NCI-H1105 (cell line): ENCODE results near the gene CDY2B.
"Not testable (repeated sequence)": the region's sequence is repeated elsewhere in the genome, so short reads cannot be mapped to it uniquely, and the experiment has no call there.

Source experiments
- DNase-seq: peaks from one replicate; lab custom pipeline; 2025; lab: John Stamatoyannopoulos, UW

The CDY2B gene, protein sequence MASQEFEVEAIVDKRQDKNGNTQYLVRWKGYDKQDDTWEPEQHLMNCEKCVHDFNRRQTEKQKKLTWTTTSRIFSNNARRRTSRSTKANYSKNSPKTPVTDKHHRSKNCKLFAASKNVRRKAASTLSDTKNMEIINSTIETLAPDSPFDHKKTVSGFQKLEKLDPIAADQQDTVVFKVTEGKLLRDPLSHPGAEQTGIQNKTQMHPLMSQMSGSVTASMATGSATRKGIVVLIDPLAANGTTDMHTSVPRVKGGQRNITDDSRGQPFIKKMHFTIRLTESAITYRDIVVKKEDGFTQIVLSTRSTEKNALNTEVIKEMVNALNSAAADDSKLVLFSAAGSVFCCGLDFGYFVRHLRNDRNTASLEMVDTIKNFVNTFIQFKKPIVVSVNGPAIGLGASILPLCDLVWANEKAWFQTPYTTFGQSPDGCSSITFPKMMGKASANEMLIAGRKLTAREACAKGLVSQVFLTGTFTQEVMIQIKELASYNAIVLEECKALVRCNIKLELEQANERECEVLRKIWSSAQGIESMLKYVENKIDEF

DNA sequence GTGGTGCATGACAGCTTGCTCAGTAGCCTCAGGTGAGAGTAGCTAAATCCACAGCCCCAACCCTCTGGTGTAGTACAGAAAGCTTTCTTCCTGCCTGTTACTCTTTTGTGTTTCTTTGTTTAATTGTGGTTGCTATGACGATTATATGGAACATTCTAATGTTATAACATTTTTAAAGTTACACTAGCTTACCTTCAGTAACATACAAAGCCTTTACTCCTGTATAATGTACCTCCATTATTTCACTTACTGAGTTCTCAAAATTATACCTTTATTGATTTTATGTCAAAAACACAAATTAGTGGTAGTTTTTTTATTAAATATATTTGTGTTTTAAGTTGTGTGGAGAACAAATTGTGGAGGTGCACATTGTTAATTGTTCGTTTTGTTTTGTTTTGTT, at the start of gene CDY2B:
TSS of gene CDY2B (minus strand) at position 101 of the 400 bp plus-strand sequence. CDS start 328 bp downstream, outside the sequence.
- DNase-seq = not testable (repeated sequence)

DNA sequence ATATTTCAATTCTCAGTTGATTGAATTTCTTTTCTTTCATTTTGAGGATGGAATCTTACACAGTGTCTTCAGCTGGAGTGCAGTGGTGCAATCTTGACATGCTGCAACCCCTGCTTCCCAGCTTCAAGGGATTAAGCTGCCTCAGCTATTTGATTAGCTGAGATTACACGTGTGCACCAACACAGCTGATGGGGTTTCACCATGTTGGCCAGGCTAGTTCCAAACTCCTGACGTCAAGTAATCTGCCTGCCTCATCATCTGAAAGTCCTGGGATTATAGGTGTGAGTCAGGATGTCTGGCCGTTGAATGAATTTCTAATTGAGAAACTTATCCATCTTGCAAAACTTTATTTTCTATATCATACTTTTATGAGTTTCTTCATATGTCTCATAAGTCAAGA, 28.0 kb upstream of the CDY2B start:
- not testable (repeated sequence) for DNase-seq

DNA sequence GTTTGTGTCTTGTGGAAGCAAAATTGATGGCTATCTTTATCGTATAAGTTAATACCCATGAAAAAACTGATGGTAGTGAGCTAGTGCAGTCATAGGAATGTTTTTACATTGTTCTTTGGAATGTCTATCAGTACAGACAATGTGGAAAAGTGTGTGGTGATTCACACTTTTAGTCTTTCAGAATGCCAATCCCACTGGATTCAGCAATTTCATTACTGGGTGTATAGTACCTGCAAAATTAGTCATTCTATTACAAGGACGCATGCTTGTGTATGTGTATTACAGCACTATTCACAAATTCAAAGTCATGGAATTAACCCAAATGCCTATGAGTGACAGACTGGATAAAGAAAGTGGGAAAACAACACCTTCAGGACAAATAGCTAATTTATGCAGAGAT, 27.3 kb upstream of the CDY2B start:
- not testable (repeated sequence) for DNase-seq

DNA sequence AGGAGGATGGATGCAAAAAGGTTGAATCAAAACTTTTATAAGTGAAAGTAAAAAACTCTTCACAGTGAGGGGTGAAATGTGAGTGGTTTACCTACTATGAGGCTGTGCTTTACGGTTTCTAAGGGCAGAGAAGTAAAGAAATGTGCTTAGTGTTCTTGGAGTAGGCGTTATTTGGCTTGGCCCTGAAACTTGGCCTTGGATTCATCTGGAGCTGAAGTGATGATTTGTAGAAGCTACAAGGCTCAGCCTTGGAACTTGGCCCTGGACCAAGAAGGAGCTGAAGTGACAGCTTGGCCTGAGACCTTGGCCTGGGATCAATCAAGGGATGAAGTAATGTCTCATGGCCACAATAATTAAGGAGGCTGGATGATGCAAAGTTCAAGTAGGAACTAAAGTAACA, 1.7 kb upstream of the CDY2B start:
- not testable (repeated sequence) for DNase-seq

DNA sequence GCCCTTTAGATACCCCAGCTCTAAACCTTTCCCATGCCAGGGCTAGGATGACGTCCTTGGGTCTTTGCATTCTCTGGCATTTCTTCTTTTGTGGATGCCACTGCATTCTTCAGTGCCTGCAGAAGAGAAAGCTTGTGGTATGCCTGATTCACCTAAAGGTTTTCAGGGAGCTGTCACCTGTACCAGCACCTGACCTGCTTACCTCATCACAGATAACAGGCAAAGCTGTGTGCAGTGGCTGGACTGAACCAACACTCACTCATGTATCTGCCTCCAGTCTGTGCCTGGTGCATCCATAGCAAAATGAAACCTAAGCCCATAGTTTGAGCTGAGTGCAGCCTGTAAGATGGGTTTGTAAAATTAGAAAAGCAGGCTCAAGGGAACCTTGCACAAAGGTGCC, 3.3 kb downstream of the CDY2B start:
- not testable (repeated sequence) for DNase-seq

DNA sequence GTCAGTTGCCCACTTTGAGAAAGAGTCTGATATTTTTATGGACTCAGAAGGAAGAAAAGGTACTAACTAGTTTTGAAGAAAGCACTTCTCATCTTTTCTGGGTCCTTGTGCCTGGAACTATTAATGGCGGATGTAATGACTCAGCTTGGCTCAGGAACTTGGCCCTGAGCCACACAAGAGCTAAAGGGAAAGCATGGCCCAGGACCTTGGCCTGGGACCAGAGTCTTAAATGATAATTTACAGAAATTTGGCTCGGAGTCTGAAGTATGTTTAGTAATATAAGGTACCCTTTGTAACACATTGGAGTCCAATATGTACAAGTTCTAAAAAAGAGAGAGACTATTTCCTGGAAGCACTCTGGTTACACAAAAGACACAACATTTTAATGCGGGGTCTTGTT, 4.6 kb downstream of the CDY2B start:
- not testable (repeated sequence) for DNase-seq

DNA sequence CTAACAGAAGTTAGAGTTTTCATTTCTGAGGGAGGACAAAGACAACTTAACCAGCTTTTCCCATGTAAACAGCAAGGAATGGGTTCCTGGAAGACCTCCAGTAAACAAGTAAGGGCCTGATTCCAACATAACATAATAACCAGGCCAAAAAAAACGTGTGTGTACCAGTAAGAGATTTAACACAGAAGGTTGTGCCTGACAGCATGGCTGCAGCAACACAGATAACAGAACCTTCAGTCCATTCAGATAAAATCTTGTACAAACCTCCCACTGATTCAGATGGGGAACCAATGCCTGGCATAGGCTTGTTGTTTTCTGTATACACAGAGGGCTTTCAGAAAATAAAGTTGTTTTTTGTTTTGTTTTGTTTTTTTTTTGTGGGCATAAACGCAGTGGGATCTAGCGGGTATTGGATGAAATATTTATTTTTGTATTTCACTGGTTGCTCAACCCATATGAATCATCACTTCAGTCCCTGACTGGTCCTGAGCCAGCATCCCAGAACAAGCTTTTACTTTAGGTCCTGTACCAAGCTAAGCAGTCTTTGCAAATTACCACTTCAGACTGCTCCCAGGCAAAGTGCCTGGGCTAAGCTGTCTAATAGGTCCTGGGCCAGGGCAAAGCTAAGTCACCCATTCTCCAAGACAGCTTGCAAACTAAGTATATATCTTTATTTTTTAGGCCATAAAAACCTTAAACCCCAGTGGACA, 8.7 kb downstream of the CDY2B start:
- DNase-seq = not testable (repeated sequence)

DNA sequence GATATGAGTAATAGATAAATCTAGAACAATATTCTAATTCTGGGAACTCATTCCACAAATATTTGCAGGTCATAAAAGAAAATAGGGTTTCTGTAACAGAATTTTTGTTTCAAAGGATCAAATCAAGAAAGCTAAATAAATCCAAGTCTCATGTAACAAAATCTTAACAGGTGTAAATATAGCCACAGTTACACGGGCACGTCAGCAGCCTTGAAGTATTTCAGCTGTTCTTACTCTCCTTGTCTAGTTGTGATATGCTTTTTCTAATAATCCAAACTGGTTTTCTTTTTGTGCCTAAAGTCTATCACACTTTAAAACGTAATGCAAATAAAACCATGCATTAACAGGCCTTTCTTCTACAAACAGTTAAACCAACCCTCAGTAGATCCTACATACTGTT, 9.3 kb downstream of the CDY2B start:
- DNase-seq = not testable (repeated sequence)

DNA sequence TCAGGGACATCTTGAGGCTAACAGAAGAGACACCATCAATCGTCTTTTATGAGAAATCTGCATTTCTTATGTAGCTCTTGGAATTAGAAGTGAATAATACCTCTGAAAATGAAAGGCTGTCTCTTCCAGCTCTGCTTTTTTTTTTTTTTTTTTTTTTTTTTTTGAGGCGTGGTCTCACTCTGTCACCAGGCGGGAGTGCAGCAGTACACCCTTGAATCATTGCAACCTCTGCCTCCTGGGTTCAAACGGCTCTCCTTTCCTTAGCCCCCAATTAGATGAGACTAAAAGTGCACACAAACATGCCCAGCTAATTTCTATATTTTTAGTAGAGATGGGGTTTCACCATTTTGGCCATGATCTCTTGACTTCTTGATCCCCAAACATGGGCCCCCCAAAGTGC, 12.2 kb downstream of the CDY2B start:
- not testable (repeated sequence) for DNase-seq

DNA sequence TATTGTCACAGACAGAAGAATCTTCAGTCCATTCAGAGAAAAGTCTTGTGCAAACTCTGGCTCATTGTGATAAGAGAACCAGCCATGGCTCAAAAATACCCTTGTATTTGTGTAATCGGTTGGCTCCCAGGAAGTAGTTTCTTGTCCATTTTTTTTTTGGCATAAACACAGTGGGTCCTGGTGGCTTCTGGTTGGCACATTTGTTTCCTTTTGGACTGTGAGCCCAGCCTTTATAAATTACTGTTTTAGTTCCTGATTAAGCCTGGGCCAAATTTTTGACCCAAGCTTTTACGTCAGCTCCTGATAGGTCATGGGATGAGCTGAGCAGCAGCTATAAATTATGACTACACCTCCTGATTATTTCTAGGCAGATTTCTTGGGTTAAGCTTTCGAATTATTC, 19.4 kb downstream of the CDY2B start:
- not testable (repeated sequence) for DNase-seq

DNA sequence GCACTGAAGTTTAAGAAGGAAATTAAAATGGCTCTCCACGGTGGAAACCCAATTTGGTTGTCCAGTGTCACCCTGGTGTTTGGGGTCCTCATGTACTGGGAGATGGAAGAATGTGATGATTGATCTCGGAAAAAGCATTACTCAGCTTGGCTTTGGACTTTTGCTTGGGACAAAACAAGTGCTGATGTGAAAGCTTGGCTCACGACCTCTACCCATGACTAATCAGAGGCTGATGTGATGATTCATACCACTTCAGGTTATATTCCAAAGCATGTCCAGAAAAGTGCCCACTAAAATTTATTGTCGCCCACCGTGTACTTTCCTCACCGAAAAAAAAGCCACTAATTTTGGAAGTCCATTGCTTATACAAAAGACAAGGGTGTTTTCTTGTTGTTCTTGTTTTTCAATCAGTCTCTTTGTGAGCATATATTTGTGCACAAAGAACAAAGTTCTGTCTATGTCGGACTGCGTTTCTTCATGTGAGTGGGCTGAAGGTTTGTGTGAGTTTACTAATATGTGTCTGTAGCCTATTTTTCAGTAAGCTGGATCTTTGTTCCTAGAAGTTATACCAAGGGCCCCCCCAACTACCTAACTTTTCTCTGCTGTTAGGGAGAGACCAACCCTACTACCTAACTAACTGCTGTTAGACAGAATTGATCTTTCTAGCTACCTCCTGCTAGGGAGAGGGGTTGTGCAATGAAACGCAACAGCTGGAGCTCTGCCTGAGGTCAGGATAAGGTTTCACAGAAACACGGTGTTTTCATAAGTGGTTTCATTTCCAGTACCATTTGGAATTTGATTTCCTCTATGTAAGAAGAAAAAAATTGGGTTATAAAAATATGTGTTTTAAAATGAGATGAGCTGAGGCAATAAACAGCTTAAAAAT, 22.8 kb downstream of the CDY2B start:
- DNase-seq = not testable (repeated sequence)

DNA sequence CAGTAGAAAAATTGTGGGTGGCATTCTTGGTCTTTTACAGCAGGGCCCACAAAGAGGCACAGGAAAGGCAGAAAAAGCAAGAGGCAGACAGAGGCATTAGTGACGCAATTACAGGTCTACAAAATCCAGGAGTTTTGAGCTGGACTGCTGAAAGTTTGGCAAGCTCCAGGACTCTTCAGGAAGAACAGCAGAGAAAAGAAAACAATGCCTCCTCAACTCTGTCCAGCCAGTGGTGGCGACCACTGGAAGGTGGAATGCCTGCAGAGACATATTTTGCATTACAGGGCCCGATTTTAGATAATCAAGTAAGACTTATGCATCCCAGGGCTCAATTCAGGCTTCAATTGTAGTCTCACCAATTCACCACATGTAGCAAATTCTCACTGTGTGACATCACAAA, 23.5 kb downstream of the CDY2B start:
- DNase-seq = not testable (repeated sequence)

DNA sequence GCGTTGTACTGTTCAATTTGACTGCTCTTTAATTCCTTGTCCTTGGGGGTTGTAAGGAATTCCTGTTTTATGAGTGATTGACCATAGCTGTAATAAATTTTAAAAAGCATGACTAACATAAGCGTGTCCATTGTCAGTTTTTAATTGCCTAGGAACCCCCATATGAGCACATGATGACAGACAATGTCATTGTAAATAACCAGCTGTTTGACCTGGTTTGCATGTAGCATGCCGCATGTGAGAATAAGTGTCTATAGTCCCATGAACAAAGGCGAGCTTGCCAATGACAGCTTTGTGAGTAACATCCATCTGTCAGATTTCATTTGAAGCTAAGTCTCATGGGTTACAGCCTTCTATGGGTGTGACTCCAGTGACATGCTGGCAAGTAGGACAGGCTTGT, 30.9 kb downstream of the CDY2B start:
- not testable (repeated sequence) for DNase-seq

DNA sequence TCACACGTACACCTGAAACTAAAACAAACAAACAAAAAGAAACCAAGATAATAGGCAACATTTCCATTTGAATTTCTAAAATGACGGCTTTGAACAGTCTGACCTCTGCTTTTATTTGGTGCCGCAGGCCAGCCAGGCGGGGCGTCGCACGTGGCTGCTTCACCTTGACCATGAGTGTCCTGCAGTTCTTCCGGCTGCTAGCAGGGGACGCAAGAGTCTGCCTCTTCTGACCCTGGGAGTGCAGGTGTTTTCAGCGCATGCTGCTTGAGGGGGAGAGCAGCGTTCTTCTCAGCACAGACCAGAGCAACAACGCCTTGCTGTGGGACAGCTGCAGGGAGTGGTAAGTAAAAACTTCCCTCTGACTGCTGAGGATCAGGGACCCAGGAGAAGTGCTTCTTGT, 47.9 kb downstream of the CDY2B start:
- not testable (repeated sequence) for DNase-seq
